Endodermal cell (in vitro differentiated cells): ENCODE results near the gene MRM2. TPM values are rescaled to one million over a fixed set of nuclear protein-coding genes. Genes with fewer than 3 reads are reported as not detected.
A peak's percentile ranks its signal among the peaks of the same experiment; 100 is the strongest.

Experiments
- DNase-seq: peaks from one replicate; pipeline ENCODE4 v3.0.0-alpha.2; 2017
- H3K27ac ChIP-seq: 2 replicates; pipeline ENCODE4 v1.5.1; 2013; ENCODE audit warnings: mild to moderate bottlenecking, low read depth, low read length, moderate library complexity
- H3K27me3 ChIP-seq: 2 replicates; pipeline ENCODE4 v1.6.1; 2013; ENCODE audit warnings: mild to moderate bottlenecking, low read length, moderate library complexity; ENCODE audit not compliant: insufficient read depth, control insufficient read depth, poor library complexity, severe bottlenecking
- H3K36me3 ChIP-seq: 2 replicates; pipeline ENCODE4 v1.7.0; 2013; ENCODE audit warnings: mild to moderate bottlenecking, low read length, moderate library complexity; ENCODE audit not compliant: control insufficient read depth, insufficient read depth
- H3K4me1 ChIP-seq: one replicate; pipeline ENCODE4 v1.7.0; 2013; ENCODE audit warnings: low read length; ENCODE audit not compliant: control insufficient read depth, insufficient read depth
- H3K4me3 ChIP-seq: 2 replicates; pipeline ENCODE4 v1.5.1; 2013; ENCODE audit warnings: mild to moderate bottlenecking, low read length, moderate library complexity
- H3K9ac ChIP-seq: 2 replicates; pipeline ENCODE4 v1.6.1; 2013; ENCODE audit warnings: mild to moderate bottlenecking, low read length, moderate library complexity; ENCODE audit not compliant: poor library complexity, severe bottlenecking; ENCODE audit errors: extremely low read depth
- H3K9me3 ChIP-seq: 2 replicates; pipeline ENCODE4 v1.6.1; 2013; ENCODE audit warnings: mild to moderate bottlenecking, low read length, moderate library complexity; ENCODE audit not compliant: control insufficient read depth
- H3K27ac Mint-ChIP-seq: 2 replicates; pipeline ENCODE4 v1.8.0; 2020; ENCODE audit warnings: mixed read lengths
- H3K27me3 Mint-ChIP-seq: 2 replicates; pipeline ENCODE4 v1.8.0; 2021; ENCODE audit warnings: mild to moderate bottlenecking, mixed read lengths; ENCODE audit not compliant: insufficient read depth
- H3K36me3 Mint-ChIP-seq: 2 replicates; pipeline ENCODE4 v1.8.0; 2020; ENCODE audit warnings: low read depth, mixed read lengths
- H3K4me1 Mint-ChIP-seq: 2 replicates; pipeline ENCODE4 v1.8.0; 2020; ENCODE audit warnings: mixed read lengths
- H3K4me3 Mint-ChIP-seq: 2 replicates; pipeline ENCODE4 v1.8.0; 2020; ENCODE audit warnings: mild to moderate bottlenecking, moderate library complexity, mixed read lengths
- H3K9me3 Mint-ChIP-seq: 2 replicates; pipeline ENCODE4 v1.8.0; 2020; ENCODE audit warnings: mild to moderate bottlenecking, mixed read lengths
- CTCF ChIP-seq: fragments of 200-600 bp; sonication (generic); conservative IDR thresholded peaks from 2 replicates; pipeline ENCODE4 v1.5.0; 2021; ENCODE audit warnings: antibody characterized with exemption, mild to moderate bottlenecking
- WGBS, 2 experiments: methylation state at CpG; one replicate each; pipeline versions ENCODE4 v1.1.5 to v1.1.7; 2013; ENCODE audit warnings: missing lambda C conversion rate in 2 of 2, mixed read lengths in 1 of 2; ENCODE audit not compliant: insufficient coverage in 1 of 2, insufficient read length in 1 of 2; 5-methylcytosine and 5-hydroxymethylcytosine counted together
- total RNA-seq, 2 donors: library from RNA; stranded (reverse); fragmentation: NEBNext Ultra II Directional in 1 of 2; extraction: Animal tissue kit (Norgen Biotek cat#: 25700) in 1 of 2; gene quantifications; 2 replicates in 1 of 2; 3 replicates in 1 of 2; pipeline ENCODE4 v1.2.1, GENCODE V29; 2021

The MRM2 gene
- total RNA-seq, 2 donors from 2014 or later, result 38.9 TPM

GRCh38 chr7:2280424-2280823, 38.4 kb upstream of the MRM2 start:
- peaks cover 21% of the 10 kb centered on the region for H3K36me3 Mint-ChIP-seq
- WGBS, 2 experiments, result 88 to 90% methylated on average over 1 to 2 of the region's 2 CpGs
- H3K4me3 ChIP-seq, result no peak overlapping the region
- no peaks in the 10 kb centered on the region for H3K36me3 ChIP-seq
- no peak for DNase-seq
- no peaks in the 10 kb centered on the region for H3K27me3 ChIP-seq
- no peaks in the 10 kb centered on the region for H3K9me3 ChIP-seq
- H3K4me1 Mint-ChIP-seq, result peaks cover 13% of the 10 kb centered on the region
- H3K9me3 Mint-ChIP-seq, result no peaks in the 10 kb centered on the region
- H3K27ac Mint-ChIP-seq, result no peak overlapping the region
- no peak overlapping the region for H3K9ac ChIP-seq
- TF ChIP-seq CTCF, result no peak
- H3K27me3 Mint-ChIP-seq, result no peaks in the 10 kb centered on the region
- H3K4me1 ChIP-seq, result peaks cover 6% of the 10 kb centered on the region
- H3K4me3 Mint-ChIP-seq, result no peak overlapping the region
- H3K27ac ChIP-seq, result no peak overlapping the region

GRCh38 chr7:2279896-2280295, 37.9 kb upstream of the MRM2 start:
- no peaks in the 10 kb centered on the region for H3K9me3 Mint-ChIP-seq
- Histone ChIP-seq H3K27ac (no peak overlapping the region), H3K4me1 (peaks cover 6% of the 10 kb centered on the region), H3K36me3 (no peaks in the 10 kb centered on the region), H3K9me3 (no peaks in the 10 kb centered on the region), H3K27me3 (no peaks in the 10 kb centered on the region), H3K9ac (no peak overlapping the region), H3K4me3 (no peak overlapping the region)
- no peak overlapping the region for H3K4me3 Mint-ChIP-seq
- 86 to 100% methylated on average over 1 to 4 of the region's 4 CpGs for whole genome bisulfite sequencing, 2 experiments
- peaks cover 13% of the 10 kb centered on the region for H3K4me1 Mint-ChIP-seq
- TF ChIP-seq CTCF, result no peak
- no peak for DNase-seq
- H3K36me3 Mint-ChIP-seq, result peaks cover 23% of the 10 kb centered on the region
- peak overlapping the region; percentile 69 for H3K27ac Mint-ChIP-seq
- no peaks in the 10 kb centered on the region for H3K27me3 Mint-ChIP-seq

GRCh38 chr7:2278026-2278425, 36.0 kb upstream of the MRM2 start:
- H3K27me3 Mint-ChIP-seq, result no peaks in the 10 kb centered on the region
- TF ChIP-seq CTCF, result no peak
- Histone ChIP-seq H3K9me3 (no peaks in the 10 kb centered on the region), H3K27me3 (no peaks in the 10 kb centered on the region), H3K4me3 (no peak overlapping the region), H3K4me1 (peaks cover 6% of the 10 kb centered on the region), H3K27ac (no peak overlapping the region), H3K36me3 (peaks cover 5% of the 10 kb centered on the region), H3K9ac (no peak overlapping the region)
- WGBS, 2 experiments, result 93 to 94% methylated on average over 8 to 11 of the region's 11 CpGs
- no peak overlapping the region for H3K4me3 Mint-ChIP-seq
- peaks cover 31% of the 10 kb centered on the region for H3K36me3 Mint-ChIP-seq
- DNase-seq, result no peak
- H3K27ac Mint-ChIP-seq, result no peak overlapping the region
- H3K4me1 Mint-ChIP-seq, result peaks cover 13% of the 10 kb centered on the region
- H3K9me3 Mint-ChIP-seq, result no peaks in the 10 kb centered on the region
